GM12878 (cell line): ENCODE measurements around the gene TMOD2.

ENCODE experiments used
- CBX5 ChIP-seq: sonication (generic); IDR thresholded peaks from 2 replicates; pipeline ENCODE4 v1.6.1; 2016; ENCODE audit warnings: low read depth, moderate library complexity, mild to moderate bottlenecking, inconsistent platforms
- HDAC6 ChIP-seq: fragments of 200-600 bp; sonication (generic); IDR thresholded peaks from one replicate; pipeline ENCODE4 v1.8.0; 2017; ENCODE audit warnings: antibody characterized with exemption; ENCODE audit not compliant: unreplicated experiment
- NR2C2 ChIP-seq: IDR thresholded peaks from 2 replicates; pipeline ENCODE4 v1.6.1; 2011; ENCODE audit warnings: borderline replicate concordance, low read depth; ENCODE audit not compliant: control insufficient read depth, insufficient read length
- ZNF274 ChIP-seq: IDR thresholded peaks from one replicate; pipeline ENCODE4 v1.8.0; 2011; ENCODE audit not compliant: insufficient read length, insufficient read depth
- ZSCAN29 ChIP-seq: fragments of 450-650 bp; IDR thresholded peaks from 2 replicates; pipeline ENCODE4 v1.6.1; 2017; ENCODE audit warnings: mild to moderate bottlenecking, moderate library complexity
- TF ChIP-seq, protein P1 (sequence below): fragments of 450-650 bp; IDR thresholded peaks from 2 replicates; pipeline ENCODE4 v1.6.1; 2016; ENCODE audit warnings: mild to moderate bottlenecking
- TF ChIP-seq, protein P2 (sequence below), 3 experiments: IDR thresholded peaks in 2 of 3; conservative IDR thresholded peaks in 1 of 3; 2 replicates each; pipeline ENCODE4 v1.5.1; 2011; ENCODE audit warnings: low read depth in 3 of 3, low read length in 3 of 3, mild to moderate bottlenecking in 3 of 3, control low read depth in 2 of 3, moderate library complexity in 2 of 3, inconsistent platforms in 1 of 3, mixed read lengths in 1 of 3; ENCODE audit not compliant: control insufficient read depth in 2 of 3, insufficient read depth in 1 of 3; ENCODE audit errors: extremely low read depth in 1 of 3
- TF ChIP-seq, protein P3 (sequence below): fragments of 450-650 bp; IDR thresholded peaks from 2 replicates; pipeline ENCODE4 v1.6.1; 2017; ENCODE audit warnings: mild to moderate bottlenecking
- TF ChIP-seq, protein P4 (sequence below): IDR thresholded peaks from 2 replicates; pipeline ENCODE4 v1.6.1; 2011; ENCODE audit warnings: low read depth, mild to moderate bottlenecking, low read length, moderate library complexity, borderline replicate concordance; ENCODE audit errors: extremely low read depth

DNA sequence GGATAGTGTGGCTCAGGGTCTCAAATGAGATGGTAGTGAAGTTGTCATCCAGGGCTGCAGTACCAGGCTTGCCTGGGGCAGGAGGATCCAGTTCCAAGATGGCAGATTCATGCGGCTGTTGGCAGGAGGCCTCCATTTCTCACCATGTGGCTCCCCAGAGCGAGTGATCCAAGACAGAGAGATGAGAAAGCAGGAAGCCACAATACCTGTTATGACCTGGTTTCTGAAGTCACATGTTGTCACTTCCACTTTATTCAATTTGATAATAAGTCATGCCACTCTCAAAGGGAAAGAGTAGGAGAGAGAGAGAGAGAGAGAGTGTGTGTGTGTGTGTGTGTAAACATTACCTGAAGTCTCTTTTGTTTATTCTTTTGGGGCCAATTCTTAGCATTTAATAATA lies 30.1 kb downstream of the TMOD2 start:
- TF ChIP-seq ZNF274 (no peak), CBX5 (no peak), HDAC6 (no peak), ZSCAN29 (no peak), NR2C2 (no peak)
- TF ChIP-seq, protein P1, sequence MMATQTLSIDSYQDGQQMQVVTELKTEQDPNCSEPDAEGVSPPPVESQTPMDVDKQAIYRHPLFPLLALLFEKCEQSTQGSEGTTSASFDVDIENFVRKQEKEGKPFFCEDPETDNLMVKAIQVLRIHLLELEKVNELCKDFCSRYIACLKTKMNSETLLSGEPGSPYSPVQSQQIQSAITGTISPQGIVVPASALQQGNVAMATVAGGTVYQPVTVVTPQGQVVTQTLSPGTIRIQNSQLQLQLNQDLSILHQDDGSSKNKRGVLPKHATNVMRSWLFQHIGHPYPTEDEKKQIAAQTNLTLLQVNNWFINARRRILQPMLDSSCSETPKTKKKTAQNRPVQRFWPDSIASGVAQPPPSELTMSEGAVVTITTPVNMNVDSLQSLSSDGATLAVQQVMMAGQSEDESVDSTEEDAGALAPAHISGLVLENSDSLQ, result no peak
- TF ChIP-seq, protein P2, sequence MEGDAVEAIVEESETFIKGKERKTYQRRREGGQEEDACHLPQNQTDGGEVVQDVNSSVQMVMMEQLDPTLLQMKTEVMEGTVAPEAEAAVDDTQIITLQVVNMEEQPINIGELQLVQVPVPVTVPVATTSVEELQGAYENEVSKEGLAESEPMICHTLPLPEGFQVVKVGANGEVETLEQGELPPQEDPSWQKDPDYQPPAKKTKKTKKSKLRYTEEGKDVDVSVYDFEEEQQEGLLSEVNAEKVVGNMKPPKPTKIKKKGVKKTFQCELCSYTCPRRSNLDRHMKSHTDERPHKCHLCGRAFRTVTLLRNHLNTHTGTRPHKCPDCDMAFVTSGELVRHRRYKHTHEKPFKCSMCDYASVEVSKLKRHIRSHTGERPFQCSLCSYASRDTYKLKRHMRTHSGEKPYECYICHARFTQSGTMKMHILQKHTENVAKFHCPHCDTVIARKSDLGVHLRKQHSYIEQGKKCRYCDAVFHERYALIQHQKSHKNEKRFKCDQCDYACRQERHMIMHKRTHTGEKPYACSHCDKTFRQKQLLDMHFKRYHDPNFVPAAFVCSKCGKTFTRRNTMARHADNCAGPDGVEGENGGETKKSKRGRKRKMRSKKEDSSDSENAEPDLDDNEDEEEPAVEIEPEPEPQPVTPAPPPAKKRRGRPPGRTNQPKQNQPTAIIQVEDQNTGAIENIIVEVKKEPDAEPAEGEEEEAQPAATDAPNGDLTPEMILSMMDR (IDR thresholded peaks at IDR 0.05 in 2 of 3, conservative IDR thresholded peaks at IDR 0.05 in 1 of 3; ENCODE audit: control insufficient read depth in 2 of 3, extremely low read depth in 1 of 3, insufficient read depth in 1 of 3, low read depth in 3 of 3, low read length in 3 of 3), result no peak
- TF ChIP-seq, protein P3, sequence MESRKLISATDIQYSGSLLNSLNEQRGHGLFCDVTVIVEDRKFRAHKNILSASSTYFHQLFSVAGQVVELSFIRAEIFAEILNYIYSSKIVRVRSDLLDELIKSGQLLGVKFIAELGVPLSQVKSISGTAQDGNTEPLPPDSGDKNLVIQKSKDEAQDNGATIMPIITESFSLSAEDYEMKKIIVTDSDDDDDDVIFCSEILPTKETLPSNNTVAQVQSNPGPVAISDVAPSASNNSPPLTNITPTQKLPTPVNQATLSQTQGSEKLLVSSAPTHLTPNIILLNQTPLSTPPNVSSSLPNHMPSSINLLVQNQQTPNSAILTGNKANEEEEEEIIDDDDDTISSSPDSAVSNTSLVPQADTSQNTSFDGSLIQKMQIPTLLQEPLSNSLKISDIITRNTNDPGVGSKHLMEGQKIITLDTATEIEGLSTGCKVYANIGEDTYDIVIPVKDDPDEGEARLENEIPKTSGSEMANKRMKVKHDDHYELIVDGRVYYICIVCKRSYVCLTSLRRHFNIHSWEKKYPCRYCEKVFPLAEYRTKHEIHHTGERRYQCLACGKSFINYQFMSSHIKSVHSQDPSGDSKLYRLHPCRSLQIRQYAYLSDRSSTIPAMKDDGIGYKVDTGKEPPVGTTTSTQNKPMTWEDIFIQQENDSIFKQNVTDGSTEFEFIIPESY, result no peak
- TF ChIP-seq, protein P4, sequence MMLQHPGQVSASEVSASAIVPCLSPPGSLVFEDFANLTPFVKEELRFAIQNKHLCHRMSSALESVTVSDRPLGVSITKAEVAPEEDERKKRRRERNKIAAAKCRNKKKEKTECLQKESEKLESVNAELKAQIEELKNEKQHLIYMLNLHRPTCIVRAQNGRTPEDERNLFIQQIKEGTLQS, result no peak
